ENCODE data around the gene SOX13. TPM values are rescaled to one million over a fixed set of nuclear protein-coding genes. Genes with fewer than 3 reads are reported as not detected.

SOX13 gene
- total RNA-seq, 1 experiment from 2014 or later = 21.8 TPM

GRCh38 chr1:204147406-204148383, 74.8 kb downstream of the SOX13 start:
- intact Hi-C loops (cut with micrococcal nuclease; ENCODE audit: unreplicated experiment) = no loop called here
- TF ChIP-seq CTCF (IDR thresholded peaks at IDR 0.05; ENCODE audit: unreplicated experiment) = no peak
- H3K36me3 Mint-ChIP-seq (ENCODE audit: insufficient read depth, unreplicated experiment) = peaks cover 13% of the 10 kb centered on the region
- DNase-seq = no peak
- CTCF ChIA-PET = interaction anchor here (0.7 kb wide), 1 partner anchor 37 kb away, joined by 3 read pairs; no protein-coding TSS in a partner anchor
- peaks cover 43% of the 10 kb centered on the region for H3K27me3 Mint-ChIP-seq (ENCODE audit: unreplicated experiment)
- no peaks in the 10 kb centered on the region for H3K4me1 Mint-ChIP-seq (ENCODE audit: low read depth, unreplicated experiment)
- H3K27ac Mint-ChIP-seq (ENCODE audit: unreplicated experiment) = no peak overlapping the region
- no peaks in the 10 kb centered on the region for H3K9me3 Mint-ChIP-seq (ENCODE audit: low read depth, unreplicated experiment)
- BruUV-seq (replicated peaks) = no TSS peak
- H3K4me3 Mint-ChIP-seq (ENCODE audit: low read depth, unreplicated experiment) = no peak overlapping the region

GRCh38 chr1:204149107-204149506, 76.2 kb downstream of the SOX13 start:
- intact Hi-C loops (cut with micrococcal nuclease; ENCODE audit: unreplicated experiment) = no loop called here
- DNase-seq = no peak
- no peaks in the 10 kb centered on the region for H3K9me3 Mint-ChIP-seq (ENCODE audit: low read depth, unreplicated experiment)
- H3K27ac Mint-ChIP-seq (ENCODE audit: unreplicated experiment) = no peak overlapping the region
- H3K36me3 Mint-ChIP-seq (ENCODE audit: insufficient read depth, unreplicated experiment) = peaks cover 17% of the 10 kb centered on the region
- H3K27me3 Mint-ChIP-seq (ENCODE audit: unreplicated experiment) = peaks cover 46% of the 10 kb centered on the region
- no peak for TF ChIP-seq CTCF (IDR thresholded peaks at IDR 0.05; ENCODE audit: unreplicated experiment)
- no peak overlapping the region for H3K4me3 Mint-ChIP-seq (ENCODE audit: low read depth, unreplicated experiment)
- CTCF ChIA-PET = no interaction called here
- no TSS peak for BruUV-seq (replicated peaks)
- no peaks in the 10 kb centered on the region for H3K4me1 Mint-ChIP-seq (ENCODE audit: low read depth, unreplicated experiment)

- intact Hi-C loops (cut with micrococcal nuclease; ENCODE audit: unreplicated experiment) = no loop called here
- no peak for TF ChIP-seq CTCF (IDR thresholded peaks at IDR 0.05; ENCODE audit: unreplicated experiment)
- no peaks in the 10 kb centered on the region for H3K9me3 Mint-ChIP-seq (ENCODE audit: low read depth, unreplicated experiment)
- no peaks in the 10 kb centered on the region for H3K4me1 Mint-ChIP-seq (ENCODE audit: low read depth, unreplicated experiment)
- CTCF ChIA-PET = interaction anchor here (1.1 kb wide), 2 partner anchors 18 to 20 kb away, joined by 3 to 4 read pairs; no protein-coding TSS in a partner anchor
- H3K36me3 Mint-ChIP-seq (ENCODE audit: insufficient read depth, unreplicated experiment) = peaks cover 17% of the 10 kb centered on the region
- BruUV-seq (replicated peaks) = no TSS peak
- H3K27me3 Mint-ChIP-seq (ENCODE audit: unreplicated experiment) = peaks cover 46% of the 10 kb centered on the region
- no peak overlapping the region for H3K27ac Mint-ChIP-seq (ENCODE audit: unreplicated experiment)
- DNase-seq = no peak
- peak overlapping the region; percentile 68 for H3K4me3 Mint-ChIP-seq (ENCODE audit: low read depth, unreplicated experiment)
These were observed 77.0 kb downstream of the SOX13 start for GRCh38 chr1:204149635-204150565.

Measured in Calu3 (cell line).